Measurements from ENCODE around the gene CNST.
"Not testable (repeated sequence)": the region's sequence is repeated elsewhere in the genome, so short reads cannot be mapped to it uniquely, and the experiment has no call there.

Gene CNST

DNA sequence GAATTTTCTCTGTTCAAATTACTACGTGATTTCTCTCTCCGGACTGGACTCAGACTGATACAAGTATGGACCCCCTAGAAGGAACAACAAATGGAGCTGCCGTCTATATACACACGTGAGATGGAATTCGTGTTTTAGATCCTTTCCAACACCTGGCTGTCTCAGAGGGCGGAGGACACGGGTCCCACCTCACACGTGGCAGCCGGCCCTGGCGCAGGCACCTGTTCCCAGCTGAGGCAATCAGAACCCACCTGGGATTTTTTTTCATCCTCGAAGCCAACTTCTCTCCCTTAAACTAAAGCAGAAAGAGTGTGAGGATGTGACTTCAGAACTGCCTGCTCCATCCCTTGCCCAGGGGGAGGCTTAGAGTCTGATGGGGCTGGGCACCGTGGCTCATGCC lies 123.8 kb downstream of the CNST start:
- DNase-seq (ENCODE audit: low spot score in 2 of 2): no peak
- in situ Hi-C loops (cut with MboI; ENCODE audit: low sequenced_read_pairs): no loop called here
- peaks cover 3% of the 10 kb centered on the region; the same call in 1 of the 2 replicates for H3K9me3 ChIP-seq
- no peak overlapping the region; the same call in 1 of the 2 replicates for H3K4me3 ChIP-seq
- H3K36me3 ChIP-seq (replicated peaks): no peaks in the 10 kb centered on the region
- peaks cover 4% of the 10 kb centered on the region; the same call in 1 of the 2 replicates for H3K4me1 ChIP-seq
- no peaks in the 10 kb centered on the region for H3K27me3 ChIP-seq (ENCODE audit: low read depth)

DNA sequence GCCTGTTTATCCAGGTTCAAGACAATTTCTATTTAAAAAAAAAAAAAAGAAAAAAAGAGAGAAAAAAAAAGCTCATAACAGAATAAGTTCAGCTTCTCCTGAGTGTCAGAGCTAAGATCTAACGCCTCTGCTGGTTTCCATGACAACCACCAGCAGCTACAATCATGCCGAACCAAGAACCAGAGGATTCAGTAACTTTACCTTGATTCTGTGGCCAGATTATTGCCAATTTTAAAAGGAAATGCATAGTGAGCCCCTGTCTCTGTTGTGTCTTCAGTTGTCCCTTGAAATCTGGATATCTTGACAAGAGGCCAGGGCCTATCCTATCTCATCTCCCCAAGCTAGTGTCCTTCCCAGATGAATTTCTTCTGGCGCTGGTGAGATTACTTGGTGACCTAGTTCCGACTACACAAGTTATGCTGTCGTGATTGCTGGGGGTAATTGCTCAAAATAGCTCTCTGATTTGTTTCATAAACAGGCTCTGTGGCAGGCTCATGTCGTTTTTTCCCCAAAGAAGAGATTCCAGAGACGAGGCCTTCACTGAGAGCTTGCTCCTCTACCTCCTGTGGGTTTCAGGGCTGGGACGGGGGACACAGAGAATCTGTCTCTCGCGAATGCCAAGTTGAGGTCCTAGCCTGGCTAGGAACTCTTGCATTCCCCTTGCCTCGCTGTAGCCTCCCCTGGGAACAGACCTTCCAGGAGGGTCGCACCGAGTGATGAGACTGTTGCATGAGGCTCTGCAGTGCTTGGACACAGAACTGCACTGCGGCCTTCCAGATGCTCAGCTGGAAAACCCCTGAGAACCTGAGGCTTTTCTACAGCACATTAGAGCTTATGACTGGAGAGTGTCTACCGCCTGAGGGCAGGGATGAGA lies 125.6 kb downstream of the CNST start:
- Histone ChIP-seq H3K27me3 (ENCODE audit: low read depth) (no peaks in the 10 kb centered on the region), H3K9me3 (peaks cover 3% of the 10 kb centered on the region; the same call in 1 of the 2 replicates), H3K4me3 (no peak overlapping the region), H3K36me3 (replicated peaks) (no peaks in the 10 kb centered on the region), H3K4me1 (peaks cover 4% of the 10 kb centered on the region; the same call in 1 of the 2 replicates)
- no peak for DNase-seq (ENCODE audit: low spot score in 2 of 2)
- in situ Hi-C loops (cut with MboI; ENCODE audit: low sequenced_read_pairs): no loop called here

DNA sequence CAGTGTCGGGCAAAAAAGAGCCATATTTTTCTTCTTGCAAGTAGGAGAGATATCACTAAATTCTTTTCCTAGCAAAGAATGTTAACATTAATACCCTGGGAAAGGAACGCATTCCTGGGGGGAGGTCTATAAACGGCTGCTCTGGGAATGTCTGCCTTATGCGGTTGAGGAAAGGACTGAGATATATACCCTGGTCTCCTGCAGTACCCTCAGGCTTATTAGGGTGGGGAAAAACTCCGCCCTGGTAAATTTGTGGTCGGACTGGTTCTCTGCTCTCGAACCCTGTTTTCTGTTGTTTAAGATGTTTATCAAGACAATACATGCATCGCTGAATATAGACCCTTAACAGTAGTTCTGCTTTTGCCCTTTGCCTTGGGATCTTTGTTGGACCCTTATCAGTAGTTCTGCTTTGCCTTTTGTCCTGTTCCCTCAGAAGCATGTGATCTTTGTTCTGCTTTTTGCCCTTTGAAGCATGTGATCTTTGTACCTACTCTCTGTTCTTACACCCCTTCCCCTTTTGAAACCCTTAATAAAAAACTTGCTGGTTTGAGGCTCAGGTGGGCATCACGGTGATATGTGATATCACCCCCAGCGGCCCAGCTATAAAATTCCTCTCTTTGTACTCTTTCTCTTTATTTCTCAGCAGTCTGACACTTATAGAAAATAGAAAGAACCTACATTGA lies 128.1 kb downstream of the CNST start:
- in situ Hi-C loops (cut with MboI; ENCODE audit: low sequenced_read_pairs); H3K27me3 ChIP-seq (ENCODE audit: low read depth); H3K4me1 ChIP-seq; H3K9me3 ChIP-seq; H3K36me3 ChIP-seq (replicated peaks); H3K4me3 ChIP-seq; DNase-seq (ENCODE audit: low spot score in 2 of 2): not testable (repeated sequence)

DNA sequence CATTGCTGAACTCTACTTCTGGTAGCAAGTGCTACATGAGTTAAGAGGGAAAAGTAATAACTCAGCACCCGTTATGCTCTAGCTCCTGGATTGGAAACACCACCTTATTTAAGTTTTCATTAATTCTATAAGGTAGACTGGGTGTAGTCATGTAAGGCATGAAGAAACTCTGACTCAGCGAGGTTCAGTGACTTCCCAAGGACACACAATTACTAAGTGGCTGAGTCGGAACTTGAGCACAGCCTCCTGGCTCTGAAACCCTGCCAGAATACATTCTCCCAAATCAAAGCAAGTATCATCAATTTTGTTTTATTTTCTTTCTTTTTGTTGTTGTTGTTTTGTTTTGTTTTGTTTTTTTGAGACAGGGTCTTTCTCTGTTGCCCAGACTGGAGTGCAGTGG lies 128.9 kb downstream of the CNST start:
- H3K9me3 ChIP-seq: peaks cover 3% of the 10 kb centered on the region; the same call in 1 of the 2 replicates
- in situ Hi-C loops (cut with MboI; ENCODE audit: low sequenced_read_pairs): loop anchor here (5.0 kb wide), 1 partner anchor 188 kb away; the partner anchor contains the start of gene SMYD3
- no peaks in the 10 kb centered on the region for H3K36me3 ChIP-seq (replicated peaks)
- no peaks in the 10 kb centered on the region for H3K27me3 ChIP-seq (ENCODE audit: low read depth)
- DNase-seq (ENCODE audit: low spot score in 2 of 2): no peak
- H3K4me3 ChIP-seq: no peak overlapping the region
- peaks cover 4% of the 10 kb centered on the region for H3K4me1 ChIP-seq

DNA sequence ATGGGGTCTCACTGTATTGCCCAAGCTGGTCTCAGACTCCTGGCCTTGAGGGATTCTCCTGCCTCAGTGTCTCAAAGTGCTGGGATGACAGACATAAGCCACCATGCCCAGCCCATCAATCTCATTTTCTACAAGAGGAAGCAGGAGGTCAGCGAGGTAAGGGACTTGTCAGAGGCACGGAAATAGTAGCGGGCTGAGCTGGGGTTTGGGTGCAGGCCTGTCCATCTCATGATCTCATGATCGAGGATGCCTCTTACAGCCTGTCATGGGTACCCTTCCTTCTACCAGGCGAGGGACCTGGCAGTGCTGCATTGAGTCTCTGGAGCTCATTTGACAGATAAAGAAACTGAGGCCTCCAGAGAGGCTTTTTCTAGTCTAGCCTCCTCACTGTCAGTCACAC lies 129.4 kb downstream of the CNST start:
- no peaks in the 10 kb centered on the region for H3K27me3 ChIP-seq (ENCODE audit: low read depth)
- peaks cover 4% of the 10 kb centered on the region for H3K4me1 ChIP-seq
- no peak for DNase-seq (ENCODE audit: low spot score in 2 of 2)
- no peaks in the 10 kb centered on the region for H3K36me3 ChIP-seq (replicated peaks)
- H3K9me3 ChIP-seq: peaks cover 3% of the 10 kb centered on the region; the same call in 1 of the 2 replicates
- in situ Hi-C loops (cut with MboI; ENCODE audit: low sequenced_read_pairs): loop anchor here (5.0 kb wide), 1 partner anchor 188 kb away; the partner anchor contains the start of gene SMYD3
- no peak overlapping the region for H3K4me3 ChIP-seq

DNA sequence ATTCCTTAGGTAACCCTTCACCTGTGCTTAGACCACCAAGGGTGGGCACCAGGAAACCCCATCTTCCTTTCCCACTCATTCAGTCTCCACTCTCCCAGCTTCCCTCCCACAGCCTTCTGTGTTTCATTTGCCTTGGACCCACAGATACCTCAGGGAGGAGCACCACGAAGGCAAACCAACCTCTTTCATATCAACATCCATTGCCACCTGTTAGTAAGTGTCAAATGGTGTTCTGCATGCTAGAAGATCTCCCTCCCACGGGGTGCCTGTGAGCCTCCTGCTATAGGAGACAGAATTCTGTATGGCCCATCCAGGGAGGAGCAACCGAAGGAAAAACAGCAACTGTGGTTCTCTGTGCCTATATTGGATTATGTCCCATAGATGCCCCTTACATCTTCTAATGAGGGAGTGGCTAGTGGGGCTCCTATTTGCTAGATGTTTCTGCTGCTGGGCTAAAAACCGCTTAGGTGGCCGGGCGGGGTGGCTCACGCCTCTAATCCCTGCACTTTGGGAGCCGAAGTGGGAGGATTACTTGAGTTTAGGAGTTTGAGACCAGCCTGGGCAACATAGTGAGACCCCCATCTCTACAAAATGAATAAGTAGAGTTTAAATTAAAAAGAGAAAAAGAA lies 132.3 kb downstream of the CNST start:
- Histone ChIP-seq H3K36me3 (replicated peaks) (no peaks in the 10 kb centered on the region), H3K4me1 (peaks cover 4% of the 10 kb centered on the region), H3K27me3 (ENCODE audit: low read depth) (no peaks in the 10 kb centered on the region), H3K9me3 (peaks cover 3% of the 10 kb centered on the region; the same call in 1 of the 2 replicates), H3K4me3 (no peak overlapping the region)
- DNase-seq (ENCODE audit: low spot score in 2 of 2): no peak
- in situ Hi-C loops (cut with MboI; ENCODE audit: low sequenced_read_pairs): loop anchor here (5.0 kb wide), 1 partner anchor 191 kb away; the partner anchor contains the start of gene SMYD3

DNA sequence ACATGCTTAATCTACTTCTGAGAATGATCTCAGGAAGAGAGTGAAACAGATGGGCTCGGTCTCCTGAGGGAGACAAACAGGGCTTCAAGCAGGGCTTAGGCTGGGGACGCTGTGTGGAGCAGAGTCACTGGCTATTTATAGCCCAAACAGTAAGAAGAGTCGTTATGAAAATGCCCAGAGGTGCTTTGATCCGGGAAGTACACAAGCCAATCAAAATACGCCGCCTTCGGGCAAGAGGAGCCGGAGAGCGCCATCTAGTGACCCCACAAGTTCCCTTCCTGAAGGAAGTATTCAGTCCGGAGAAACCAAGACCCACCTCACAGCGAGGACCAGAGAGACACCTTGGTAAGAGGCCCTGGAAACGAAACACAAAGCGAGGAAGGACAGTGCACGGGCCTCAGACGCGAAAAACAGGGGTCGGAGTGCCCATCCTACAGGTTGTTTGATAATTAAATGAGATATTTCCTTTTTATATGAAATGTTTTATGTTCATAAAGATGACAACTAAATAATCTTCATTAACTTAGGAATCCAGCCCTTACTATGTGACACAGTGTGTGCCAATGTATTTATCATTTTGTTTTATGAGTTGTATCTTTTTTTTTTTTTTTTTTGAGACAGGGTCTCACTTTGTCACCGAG lies 133.0 kb downstream of the CNST start:
- in situ Hi-C loops (cut with MboI; ENCODE audit: low sequenced_read_pairs): loop anchor here (5.0 kb wide), 1 partner anchor 192 kb away; the partner anchor contains the start of gene SMYD3
- Histone ChIP-seq H3K9me3 (peaks cover 3% of the 10 kb centered on the region; the same call in 1 of the 2 replicates), H3K27me3 (ENCODE audit: low read depth) (no peaks in the 10 kb centered on the region), H3K4me1 (peaks cover 4% of the 10 kb centered on the region), H3K4me3 (no peak overlapping the region), H3K36me3 (replicated peaks) (no peaks in the 10 kb centered on the region)
- DNase-seq (ENCODE audit: low spot score in 2 of 2): peak; percentile 92 to 93

DNA sequence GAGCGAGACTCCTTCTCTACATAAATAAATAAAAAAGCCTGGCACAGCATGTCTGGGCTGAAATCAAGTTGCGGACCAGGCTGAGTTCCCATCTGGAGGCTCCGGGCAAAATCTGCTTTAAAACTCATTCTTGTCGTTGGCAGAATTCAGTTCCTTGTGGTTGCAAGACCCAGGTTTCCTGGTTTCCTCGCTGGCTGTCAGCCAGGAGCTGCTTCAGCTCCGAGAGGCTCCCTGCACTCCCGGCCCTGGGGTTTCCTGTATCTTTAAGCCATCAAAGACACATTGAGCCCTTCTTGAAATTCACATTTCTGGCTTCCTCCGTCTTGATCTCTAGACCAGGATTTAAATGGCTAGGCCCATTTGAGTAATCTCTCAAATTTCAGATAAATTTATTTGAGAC lies 137.3 kb downstream of the CNST start:
- H3K36me3 ChIP-seq (replicated peaks): no peaks in the 10 kb centered on the region
- in situ Hi-C loops (cut with MboI; ENCODE audit: low sequenced_read_pairs): no loop called here
- no peak for DNase-seq (ENCODE audit: low spot score in 2 of 2)
- peaks cover 4% of the 10 kb centered on the region for H3K4me1 ChIP-seq
- H3K27me3 ChIP-seq (ENCODE audit: low read depth): no peaks in the 10 kb centered on the region
- H3K9me3 ChIP-seq: no peaks in the 10 kb centered on the region
- H3K4me3 ChIP-seq: no peak overlapping the region

DNA sequence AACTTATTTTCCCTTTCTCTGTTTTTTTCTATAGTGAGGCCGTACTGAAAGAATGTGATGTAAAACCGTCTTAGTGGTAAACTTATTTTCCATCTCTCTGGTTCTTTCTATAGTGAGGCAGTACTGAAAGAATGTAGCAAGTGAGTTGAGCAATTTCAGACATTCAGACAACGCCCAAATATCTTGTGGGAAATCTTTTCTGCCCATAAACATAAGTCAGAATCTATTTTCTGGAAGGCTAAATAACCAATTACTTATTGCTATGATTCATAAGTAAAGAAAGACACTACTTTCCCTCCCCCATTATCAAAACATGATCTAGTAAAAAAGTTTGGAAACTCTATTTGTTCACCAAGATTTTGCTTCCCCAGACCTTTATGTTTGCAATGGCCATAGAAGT lies 139.1 kb downstream of the CNST start:
- in situ Hi-C loops (cut with MboI; ENCODE audit: low sequenced_read_pairs): no loop called here
- Histone ChIP-seq H3K27me3 (ENCODE audit: low read depth) (no peaks in the 10 kb centered on the region), H3K4me3 (no peak overlapping the region), H3K9me3 (no peaks in the 10 kb centered on the region; the same call in 1 of the 2 replicates), H3K4me1 (no peaks in the 10 kb centered on the region), H3K36me3 (replicated peaks) (no peaks in the 10 kb centered on the region)
- no peak for DNase-seq (ENCODE audit: low spot score in 2 of 2)

DNA sequence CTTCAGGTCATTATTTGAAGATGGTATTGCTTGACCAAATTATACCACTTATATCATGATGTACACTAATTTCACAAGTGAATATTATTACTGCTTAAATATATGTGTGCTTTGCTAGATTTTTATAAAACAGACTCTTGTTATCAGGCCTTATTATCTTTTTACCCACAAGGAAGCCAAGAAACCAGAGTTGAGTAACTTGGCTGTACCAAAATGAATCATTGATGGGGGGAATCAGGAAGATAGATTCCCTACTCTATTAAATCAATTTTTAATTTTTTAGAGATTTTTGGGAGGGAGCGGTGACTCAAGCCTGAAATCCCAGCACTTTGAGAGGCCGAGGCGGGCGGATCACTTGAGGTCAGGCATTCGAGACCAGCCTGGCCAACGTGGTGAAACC lies 141.9 kb downstream of the CNST start:
- H3K36me3 ChIP-seq (replicated peaks): no peaks in the 10 kb centered on the region
- no peak overlapping the region for H3K4me3 ChIP-seq
- DNase-seq (ENCODE audit: low spot score in 2 of 2): no peak
- in situ Hi-C loops (cut with MboI; ENCODE audit: low sequenced_read_pairs): no loop called here
- H3K4me1 ChIP-seq: no peaks in the 10 kb centered on the region
- no peaks in the 10 kb centered on the region for H3K27me3 ChIP-seq (ENCODE audit: low read depth)
- no peaks in the 10 kb centered on the region; the same call in 1 of the 2 replicates for H3K9me3 ChIP-seq

DNA sequence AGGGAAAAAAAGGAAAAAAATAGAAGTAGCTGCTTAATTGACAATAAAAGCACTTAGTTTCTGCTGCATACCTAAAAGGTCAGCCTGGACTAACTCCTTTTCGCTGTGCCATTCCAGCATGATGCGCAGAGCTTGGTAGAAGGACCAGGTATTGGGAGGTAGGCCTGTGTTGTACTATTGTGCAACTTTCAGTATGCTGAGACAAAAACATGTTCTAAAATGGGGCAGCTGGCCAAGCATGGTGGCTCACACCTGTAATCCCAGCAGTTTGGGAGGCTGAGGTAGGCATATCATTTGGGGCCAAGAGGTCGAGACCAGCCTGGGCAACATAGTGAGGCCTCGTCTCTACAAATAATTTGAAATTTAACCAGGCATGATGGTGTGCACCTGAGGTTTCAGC lies 142.9 kb downstream of the CNST start:
- Histone ChIP-seq H3K36me3 (replicated peaks) (no peaks in the 10 kb centered on the region), H3K4me3 (no peak overlapping the region), H3K4me1 (no peaks in the 10 kb centered on the region), H3K27me3 (ENCODE audit: low read depth) (no peaks in the 10 kb centered on the region), H3K9me3 (no peaks in the 10 kb centered on the region; the same call in 1 of the 2 replicates)
- in situ Hi-C loops (cut with MboI; ENCODE audit: low sequenced_read_pairs): no loop called here
- no peak for DNase-seq (ENCODE audit: low spot score in 2 of 2)

DNA sequence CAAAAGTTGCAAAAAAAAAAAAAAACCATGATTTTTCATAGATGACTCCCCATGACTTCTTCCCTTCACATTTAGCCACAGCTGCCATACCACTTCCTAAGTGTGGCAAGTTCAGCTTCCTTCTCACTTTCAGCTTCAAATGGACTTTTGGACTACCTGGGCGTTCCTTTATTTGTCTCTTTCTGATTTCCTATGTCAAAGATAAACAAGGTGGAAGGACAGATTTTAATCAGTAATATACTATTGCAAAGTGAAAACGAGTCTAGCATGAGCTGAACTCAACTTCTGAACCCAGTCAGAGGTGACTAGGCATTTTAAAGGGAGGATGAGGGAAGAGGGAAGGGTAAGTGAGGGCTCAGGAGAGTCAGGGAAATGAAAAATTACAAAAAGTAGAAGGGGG lies 143.6 kb downstream of the CNST start:
- H3K36me3 ChIP-seq (replicated peaks): no peaks in the 10 kb centered on the region
- H3K27me3 ChIP-seq (ENCODE audit: low read depth): no peaks in the 10 kb centered on the region
- no peak overlapping the region for H3K4me3 ChIP-seq
- in situ Hi-C loops (cut with MboI; ENCODE audit: low sequenced_read_pairs): no loop called here
- H3K9me3 ChIP-seq: no peaks in the 10 kb centered on the region; the same call in 1 of the 2 replicates
- no peak for DNase-seq (ENCODE audit: low spot score in 2 of 2)
- no peaks in the 10 kb centered on the region for H3K4me1 ChIP-seq

DNA sequence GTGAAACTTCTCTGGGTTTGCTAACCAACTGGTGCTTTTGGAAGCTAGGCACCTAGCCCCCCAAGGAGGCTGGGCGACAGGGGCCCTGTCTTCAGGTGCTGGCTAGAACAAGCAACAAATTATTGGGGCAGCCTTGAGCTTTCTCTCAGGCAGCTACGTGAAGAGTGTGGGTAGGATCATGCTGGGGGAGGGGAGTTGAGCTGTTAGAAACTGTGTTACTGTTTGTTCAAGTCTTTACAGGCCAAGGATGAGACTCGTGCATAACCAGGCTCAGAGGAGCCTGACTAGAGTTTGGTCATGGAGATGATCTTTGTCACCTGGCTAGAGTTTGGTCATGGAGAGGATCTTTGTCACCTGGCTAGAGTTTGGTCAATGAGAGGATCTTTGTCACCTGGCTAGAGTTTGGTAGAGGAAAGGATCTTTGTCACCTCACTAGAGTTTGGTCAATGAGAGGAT lies 145.3 kb downstream of the CNST start:
- Histone ChIP-seq H3K4me1 (no peaks in the 10 kb centered on the region), H3K9me3 (no peaks in the 10 kb centered on the region; the same call in 1 of the 2 replicates), H3K36me3 (replicated peaks) (no peaks in the 10 kb centered on the region), H3K4me3 (no peak overlapping the region), H3K27me3 (ENCODE audit: low read depth) (no peaks in the 10 kb centered on the region)
- DNase-seq (ENCODE audit: low spot score in 2 of 2): no peak
- in situ Hi-C loops (cut with MboI; ENCODE audit: low sequenced_read_pairs): no loop called here
